22Rv1 (cell line): ENCODE results near the gene LYSMD1.

ENCODE experiments used
- ZFX ChIP-seq: fragments of 450-650 bp; IDR thresholded peaks from 2 replicates; pipeline ENCODE4 v1.6.1; 2017; ENCODE audit warnings: antibody characterized with exemption, borderline replicate concordance
- TF ChIP-seq, protein P1 (sequence below): fragments of 450-650 bp; IDR thresholded peaks from 2 replicates; pipeline ENCODE4 v1.5.1; 2017; ENCODE audit warnings: mild to moderate bottlenecking

GRCh38 chr1:151159373-151159772 is 6.3 kb downstream of the LYSMD1 start:
- TF ChIP-seq, protein P1, sequence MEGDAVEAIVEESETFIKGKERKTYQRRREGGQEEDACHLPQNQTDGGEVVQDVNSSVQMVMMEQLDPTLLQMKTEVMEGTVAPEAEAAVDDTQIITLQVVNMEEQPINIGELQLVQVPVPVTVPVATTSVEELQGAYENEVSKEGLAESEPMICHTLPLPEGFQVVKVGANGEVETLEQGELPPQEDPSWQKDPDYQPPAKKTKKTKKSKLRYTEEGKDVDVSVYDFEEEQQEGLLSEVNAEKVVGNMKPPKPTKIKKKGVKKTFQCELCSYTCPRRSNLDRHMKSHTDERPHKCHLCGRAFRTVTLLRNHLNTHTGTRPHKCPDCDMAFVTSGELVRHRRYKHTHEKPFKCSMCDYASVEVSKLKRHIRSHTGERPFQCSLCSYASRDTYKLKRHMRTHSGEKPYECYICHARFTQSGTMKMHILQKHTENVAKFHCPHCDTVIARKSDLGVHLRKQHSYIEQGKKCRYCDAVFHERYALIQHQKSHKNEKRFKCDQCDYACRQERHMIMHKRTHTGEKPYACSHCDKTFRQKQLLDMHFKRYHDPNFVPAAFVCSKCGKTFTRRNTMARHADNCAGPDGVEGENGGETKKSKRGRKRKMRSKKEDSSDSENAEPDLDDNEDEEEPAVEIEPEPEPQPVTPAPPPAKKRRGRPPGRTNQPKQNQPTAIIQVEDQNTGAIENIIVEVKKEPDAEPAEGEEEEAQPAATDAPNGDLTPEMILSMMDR: no peak
- no peak for TF ChIP-seq ZFX
